ENCODE results near the gene ZBTB20. TPM values are rescaled to one million over a fixed set of nuclear protein-coding genes. Genes with fewer than 3 reads are reported as not detected.

The ZBTB20 gene
- total RNA-seq, 1 donor from 2014 or later: 13.9 TPM

DNA sequence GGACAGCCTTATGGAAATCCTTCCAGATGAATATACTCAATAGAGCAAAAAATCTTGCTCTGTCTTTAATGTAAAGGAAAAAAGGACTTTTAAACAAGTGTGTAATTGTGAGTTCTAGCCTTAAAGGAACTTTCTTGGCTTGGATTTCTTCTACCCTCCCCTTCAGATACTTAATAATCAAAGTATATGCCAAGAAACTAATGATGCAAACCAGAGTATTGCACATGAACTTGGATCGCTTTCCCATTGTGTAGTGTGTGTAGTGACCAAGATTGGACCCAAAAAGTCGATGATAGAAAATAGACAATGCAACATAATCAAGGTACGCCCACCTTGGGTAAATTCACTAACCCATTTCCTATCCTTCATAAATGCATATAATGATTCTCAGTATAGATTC is 729.4 kb downstream of the ZBTB20 start:
- no peak for DNase-seq (ENCODE audit: low read depth in 2 of 2)

DNA sequence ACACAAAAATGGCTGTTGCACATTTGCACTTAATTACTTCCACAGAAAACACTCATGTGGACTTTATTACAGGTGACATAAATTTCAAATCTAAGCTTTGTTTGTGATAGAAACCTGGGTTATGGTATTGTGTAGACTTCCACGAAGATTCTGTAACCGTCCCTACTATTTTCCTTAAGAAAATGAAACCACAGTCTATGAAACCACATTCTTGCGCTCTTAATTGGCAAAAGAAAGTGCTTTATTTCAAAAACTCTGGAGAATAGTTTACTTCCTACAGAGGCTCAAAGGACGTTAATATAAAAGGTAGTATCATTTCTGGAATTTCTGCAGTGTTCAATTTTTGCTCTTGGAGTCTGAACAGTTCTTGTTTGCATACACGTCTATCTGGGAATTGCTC is 729.8 kb downstream of the ZBTB20 start:
- no peak for DNase-seq (ENCODE audit: low read depth in 2 of 2)

DNA sequence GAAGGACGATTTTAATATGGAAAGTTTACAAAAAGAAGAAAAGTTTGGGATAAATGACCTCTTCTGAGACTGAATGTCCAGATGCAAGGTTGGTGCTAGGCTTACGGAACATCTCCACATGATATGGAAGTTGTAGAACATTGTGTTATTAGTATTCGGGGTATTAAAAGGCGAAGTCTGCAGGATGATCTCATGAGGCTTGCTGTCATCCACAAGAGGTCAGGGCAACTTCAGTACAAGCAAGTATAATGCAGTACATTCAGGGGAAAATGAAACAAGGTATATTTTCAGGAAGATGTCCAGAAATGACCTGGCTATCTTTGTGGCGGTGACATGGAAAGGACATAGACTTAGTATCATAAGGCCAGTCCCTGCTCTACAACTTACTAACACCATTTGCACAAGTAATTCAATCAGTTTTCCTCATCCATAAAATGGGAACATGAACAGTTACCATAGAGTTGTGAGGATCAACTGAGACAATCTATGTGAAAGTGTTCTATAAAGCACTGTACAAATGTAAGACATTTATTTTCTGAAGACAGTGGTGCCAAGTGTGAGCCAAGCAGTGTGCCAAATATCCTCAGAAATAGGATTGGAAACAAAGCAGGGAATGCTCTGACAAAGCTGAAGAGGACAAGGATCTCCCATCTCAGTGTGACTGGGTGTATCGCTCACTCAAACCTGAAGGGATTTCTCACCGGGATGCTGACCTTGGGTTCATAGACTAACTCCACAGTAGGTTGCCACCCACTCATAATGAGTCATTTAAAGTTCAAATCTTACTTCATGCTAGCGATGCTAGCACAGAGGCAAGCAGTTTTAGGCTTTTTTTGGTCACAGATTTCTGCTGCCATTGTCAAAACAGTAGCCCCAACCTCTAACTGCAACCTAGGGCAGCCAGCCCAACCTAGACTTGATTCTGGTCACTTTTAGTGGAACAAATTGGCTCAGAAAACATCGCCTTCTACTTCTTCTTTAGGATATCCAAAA is 735.0 kb downstream of the ZBTB20 start:
- DNase-seq (ENCODE audit: low read depth in 2 of 2): peak; percentile 46 to 50

DNA sequence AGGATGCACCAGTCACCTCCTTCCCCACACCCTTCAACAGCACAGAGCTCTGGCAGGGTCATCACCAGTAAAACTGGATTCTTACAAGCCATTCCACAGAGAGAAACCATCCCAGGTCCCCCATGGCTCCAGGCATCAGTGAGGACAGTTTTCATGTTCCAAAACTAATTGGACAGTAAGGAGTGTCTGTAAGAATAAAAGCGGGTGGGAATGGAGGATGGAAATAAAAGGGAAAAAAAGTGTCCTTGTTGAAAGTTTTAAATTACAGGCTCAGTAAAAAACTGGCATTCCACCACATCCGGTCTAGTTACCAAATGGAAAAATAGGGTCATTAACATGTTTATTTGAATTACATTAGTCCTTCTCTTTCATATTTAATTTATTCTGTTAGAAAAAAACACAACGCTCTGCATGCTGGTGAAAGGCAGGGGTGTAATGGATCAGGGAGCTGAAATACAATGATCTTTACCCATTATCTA is 735.9 kb downstream of the ZBTB20 start:
- DNase-seq (ENCODE audit: low read depth in 2 of 2): peak; percentile 47 to 84

DNA sequence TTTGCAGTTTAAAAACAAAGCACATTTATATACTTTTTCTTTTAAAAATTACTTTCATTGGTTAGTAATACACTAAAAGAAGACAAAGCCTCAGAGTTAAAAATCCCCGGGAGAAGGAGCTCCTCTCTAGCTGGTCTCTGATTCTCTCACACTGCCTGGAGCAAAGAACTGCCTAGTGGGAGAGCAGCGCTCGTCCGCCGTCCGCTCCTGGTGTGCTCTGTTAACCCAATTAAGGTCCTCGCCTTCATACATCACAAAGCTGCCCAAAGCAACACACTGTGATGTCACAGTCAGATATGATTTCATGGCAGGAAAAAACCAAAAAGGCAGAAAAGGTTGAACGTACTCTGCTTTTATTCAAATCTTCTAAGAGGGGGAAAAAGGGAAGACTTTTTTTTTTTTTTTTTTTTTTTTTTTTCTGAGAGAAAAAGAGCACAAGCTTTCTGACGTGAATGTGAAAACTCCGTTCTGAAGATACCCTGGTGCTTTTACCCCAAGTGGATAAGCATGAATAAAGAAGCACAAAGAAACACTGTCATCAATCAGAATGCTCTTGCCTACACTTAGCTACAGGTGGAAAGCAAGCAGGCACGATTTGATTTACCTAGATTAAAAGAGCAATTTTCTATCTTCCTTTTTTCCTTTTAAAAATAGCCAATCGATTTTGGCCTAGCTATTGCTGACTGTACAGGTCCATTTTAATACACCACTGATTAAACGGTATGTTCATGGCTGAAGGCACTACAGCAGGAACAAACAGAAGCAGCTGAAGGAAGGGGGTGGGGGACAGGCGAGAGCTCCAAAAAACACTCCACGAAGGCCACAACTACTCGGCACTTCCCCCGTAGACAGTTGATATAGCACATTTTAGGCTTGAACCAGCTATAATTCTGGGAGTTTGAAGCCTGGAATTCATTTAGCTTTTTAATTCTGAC is 738.1 kb downstream of the ZBTB20 start:
- DNase-seq (ENCODE audit: low read depth in 2 of 2): no peak

DNA sequence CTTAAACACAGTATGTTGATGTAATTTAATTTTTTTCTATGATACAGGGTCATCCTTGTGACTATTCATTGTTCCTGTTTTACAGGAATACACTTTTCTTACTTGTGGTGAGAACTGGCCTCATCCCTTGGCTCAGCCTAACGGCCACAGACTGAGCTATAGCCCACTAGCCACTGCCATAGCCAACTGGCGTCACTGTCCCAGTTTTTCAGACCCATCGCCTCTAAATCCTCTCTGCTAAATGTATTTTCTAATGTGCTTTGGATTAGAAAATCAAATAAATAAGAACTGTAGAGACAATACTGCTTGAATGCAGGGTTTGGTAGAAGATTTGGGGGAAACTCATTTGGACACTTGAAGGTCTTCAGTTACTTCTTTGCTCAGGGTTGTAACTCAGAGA is 740.2 kb downstream of the ZBTB20 start:
- no peak for DNase-seq (ENCODE audit: low read depth in 2 of 2)

DNA sequence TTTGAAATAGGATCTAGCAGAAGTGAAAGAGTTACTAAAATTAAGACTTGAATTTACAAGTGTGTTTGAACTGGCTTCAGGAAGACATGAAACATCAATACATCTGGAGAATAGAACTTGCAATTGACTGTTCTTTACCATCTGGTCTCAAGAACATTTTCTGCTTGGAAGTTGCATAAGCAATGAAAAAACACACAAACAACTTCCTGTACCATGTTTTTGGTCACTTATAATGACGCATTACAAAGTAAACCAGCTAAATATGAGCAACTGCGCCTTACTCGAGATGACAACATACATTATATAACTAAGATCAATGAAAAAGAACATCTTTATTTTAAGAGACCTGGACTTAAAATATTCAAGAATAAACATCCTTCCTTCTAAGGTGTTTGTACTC is 740.8 kb downstream of the ZBTB20 start:
- peak in 1 of 2 donors; percentile 43 for DNase-seq (ENCODE audit: low read depth in 2 of 2)

DNA sequence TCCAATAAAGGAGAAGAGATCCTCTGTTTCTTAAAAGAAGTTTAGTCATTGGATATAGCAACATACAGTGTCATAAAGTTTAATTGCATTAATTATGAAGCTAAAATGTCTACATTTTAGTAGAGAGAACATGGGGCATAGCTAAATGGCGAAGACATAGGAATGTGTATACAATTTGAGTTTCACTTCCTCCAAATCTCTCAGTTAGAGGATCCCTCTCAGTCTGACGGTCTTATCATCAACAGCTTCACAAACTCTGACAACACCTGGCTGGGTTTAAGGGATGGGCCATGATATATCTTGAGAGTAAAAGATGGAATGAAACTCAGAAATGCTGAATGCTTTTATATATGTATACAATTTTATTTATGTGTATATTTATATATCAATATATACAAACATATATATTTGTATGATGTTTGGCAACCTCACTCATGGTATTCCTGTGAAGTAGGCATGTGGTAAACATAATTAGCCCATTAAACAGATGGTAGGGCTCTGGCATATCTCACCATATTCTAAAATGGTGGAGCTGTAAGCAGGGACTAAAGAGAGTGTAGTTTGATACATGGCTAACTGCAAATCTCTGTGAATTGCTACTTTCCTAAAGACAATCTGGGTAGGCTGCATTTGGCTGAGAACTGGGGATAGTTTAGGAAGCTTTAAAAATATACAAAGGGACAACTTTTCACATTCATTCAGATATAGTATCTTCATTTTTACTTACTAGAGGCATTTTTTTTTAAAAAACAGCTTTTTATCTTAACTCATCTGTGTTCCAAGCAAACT is 741.7 kb downstream of the ZBTB20 start:
- no peak for DNase-seq (ENCODE audit: low read depth in 2 of 2)

DNA sequence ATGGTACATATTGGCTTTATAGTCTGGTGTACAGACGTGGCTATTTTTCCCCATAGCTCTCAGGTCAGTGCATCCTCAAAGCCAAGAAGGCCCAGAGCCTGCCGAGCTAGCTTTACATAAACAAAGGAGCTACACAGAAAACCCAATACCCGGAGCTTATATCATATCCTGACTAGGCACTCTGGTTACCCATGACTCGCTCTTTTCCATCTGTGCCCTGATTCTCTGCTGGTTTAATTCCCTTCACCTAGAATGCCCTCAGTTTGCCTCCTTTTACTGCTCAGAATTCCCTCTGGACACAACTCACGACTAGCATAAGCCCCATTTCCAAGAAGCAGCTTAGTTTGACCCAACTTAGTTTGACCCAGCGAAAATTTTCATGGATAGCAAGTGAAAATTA is 742.5 kb downstream of the ZBTB20 start:
- peak; percentile 33 to 39 for DNase-seq (ENCODE audit: low read depth in 2 of 2)

DNA sequence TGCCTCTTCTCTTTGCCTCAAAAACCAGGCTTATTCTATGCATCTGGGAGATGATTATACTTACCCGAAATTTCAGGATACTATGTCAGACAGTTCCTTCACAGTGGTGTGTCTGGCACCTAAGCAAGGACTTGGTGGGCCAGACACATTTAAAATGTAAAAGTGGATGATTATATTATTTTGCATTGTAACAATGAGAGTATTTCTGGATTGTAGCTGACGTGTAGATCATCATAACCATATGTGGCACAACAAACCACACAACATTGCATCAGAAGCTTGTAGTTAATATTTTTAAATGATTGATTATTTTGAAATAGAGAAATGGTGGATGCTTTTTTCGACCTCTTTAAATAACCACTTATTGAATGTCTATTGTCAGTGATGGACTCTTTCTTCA is 744.2 kb downstream of the ZBTB20 start:
- DNase-seq (ENCODE audit: low read depth in 2 of 2): no peak

DNA sequence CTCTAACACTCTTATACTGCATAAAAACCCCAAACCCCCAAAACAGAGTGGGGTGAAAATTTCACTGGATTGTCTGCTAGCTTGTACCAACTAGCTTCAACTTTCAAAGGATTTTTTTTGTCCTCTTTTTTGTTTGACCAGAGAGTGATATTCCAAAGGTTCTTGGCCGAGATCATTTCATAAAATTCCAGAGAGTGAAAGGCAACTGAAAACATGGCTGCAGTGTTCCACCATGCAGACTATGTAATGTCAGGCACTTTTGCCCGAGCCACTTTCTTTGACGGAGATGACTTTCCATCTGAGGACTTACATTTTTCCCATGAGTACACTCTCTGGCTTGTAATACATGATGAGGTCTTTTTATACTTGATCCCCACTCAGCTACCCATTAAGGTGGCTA is 745.7 kb downstream of the ZBTB20 start:
- DNase-seq (ENCODE audit: low read depth in 2 of 2): no peak

DNA sequence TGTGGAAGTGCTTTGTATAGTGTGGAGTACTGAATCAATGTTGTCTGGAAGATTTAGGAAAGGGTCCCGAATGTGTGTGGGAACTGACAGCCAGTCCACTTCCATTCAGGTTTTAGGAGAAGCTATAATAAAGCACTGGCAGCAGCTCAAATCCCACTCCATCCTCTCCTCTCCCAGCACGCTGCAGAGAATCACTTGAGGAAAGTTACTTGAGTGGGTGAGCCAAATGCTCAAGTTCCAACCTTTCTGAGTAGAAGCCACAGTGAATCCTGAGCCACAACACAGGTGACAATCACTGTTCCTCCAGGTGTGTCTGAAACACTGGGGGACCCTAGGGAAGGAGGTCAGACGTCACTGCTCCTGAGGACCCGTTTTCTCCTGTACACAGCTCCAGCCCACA is 746.7 kb downstream of the ZBTB20 start:
- DNase-seq (ENCODE audit: low read depth in 2 of 2): no peak

DNA sequence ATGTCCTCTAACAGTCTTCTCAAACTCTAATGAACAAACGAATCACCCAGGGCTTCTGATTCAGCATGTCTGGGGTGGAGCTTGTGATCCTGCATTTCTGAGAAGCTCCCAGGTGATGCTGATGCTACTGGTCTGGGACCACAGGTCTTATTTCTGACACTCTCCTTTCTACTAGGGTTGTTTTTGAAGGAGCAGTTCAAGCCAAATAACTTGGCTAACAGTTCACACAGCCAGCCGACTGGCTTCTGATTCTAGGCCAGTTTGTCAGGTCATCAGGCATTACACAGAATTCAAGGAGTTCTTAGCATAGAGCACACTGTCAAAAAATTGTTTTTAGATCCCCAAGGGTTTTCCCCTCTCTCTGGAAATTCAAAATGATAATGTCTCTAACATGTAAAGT is 752.5 kb downstream of the ZBTB20 start:
- no peak for DNase-seq (ENCODE audit: low read depth in 2 of 2)

DNA sequence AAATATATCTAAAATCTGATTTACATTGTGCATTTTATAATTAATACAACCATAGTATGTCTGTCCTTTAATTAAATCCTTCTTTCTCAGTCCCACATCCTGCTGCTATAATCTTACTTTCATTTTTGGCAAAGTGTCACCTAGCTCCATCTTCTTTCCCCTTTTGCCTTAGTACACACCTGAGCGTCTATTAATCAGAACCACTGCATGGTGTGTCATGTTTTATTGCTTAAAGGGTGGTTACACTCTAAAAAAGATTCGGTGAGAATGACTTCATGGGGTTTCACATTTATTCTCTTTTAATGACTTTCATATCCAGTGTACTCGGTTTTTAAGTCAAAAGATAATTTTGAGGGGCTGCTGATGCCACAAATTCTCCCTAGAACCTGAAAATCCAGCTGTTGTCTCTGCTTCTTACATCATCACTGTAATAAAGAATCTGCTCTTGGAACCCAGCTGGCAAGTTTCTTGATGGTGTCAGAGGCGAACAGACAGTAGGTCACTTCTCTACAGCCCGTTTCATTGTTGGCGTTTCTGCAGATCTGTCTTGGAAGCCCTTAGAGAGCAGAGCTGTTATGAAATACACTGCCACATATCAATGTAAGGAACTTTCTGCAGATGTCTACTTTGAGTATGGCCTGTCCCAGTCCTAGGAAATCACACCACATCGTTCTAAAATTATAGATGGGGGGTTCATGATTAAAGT is 753.6 kb downstream of the ZBTB20 start:
- no peak for DNase-seq (ENCODE audit: low read depth in 2 of 2)

DNA sequence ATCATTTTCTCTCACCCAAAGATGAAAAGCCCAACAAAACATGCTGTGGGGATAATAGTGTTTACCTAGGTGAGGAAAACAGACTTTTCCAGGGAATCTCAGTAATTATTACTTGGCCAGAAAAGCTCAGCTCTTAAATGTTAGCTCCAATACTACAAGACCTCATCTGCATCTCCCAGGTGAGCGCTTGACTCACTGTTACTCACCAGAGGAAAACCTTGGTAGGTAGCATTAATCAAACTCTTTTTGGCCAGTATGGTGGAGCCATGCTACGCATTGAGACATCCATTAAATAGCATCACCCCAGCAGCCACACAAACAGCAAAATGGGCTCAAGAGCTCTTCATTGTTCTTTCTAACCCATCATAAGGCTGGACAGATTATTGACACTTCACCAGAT is 754.3 kb downstream of the ZBTB20 start:
- no peak for DNase-seq (ENCODE audit: low read depth in 2 of 2)

DNA sequence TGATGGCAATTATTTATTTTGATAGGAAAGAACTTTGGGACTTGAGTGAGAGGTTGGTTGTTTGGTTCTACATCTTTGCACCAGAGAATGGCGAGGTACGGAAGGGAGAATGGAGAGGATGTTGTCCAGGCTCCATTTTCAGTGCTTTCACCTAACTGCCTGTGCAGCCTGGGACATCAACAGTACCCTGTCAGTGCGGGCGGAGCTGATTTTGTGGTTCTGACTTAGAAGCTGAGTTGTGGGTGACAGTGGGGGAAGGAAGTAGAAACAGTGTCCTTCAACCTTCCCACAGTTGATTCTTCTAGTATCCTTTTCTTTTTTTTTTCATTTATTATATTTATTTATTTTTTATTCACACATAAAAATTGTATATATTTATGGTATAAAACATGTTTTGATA is 757.9 kb downstream of the ZBTB20 start:
- DNase-seq (ENCODE audit: low read depth in 2 of 2): no peak

DNA sequence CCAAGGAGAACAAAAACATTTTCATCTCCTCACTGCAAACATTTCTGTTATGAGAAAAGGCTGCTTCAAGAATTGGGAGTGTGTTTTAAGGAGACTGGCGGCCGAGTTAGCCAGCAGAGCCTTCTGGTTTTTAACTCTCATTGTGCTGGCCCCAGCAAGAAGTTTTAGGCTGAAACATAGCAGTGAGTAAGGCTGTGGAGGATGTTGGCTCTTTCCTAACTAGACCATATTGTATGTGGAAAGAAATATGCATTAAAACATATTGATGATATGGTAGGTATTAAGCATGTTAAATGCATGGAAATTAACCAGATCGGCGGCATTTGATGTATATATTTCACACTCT is 762.6 kb downstream of the ZBTB20 start:
- no peak for DNase-seq (ENCODE audit: low read depth in 2 of 2)

DNA sequence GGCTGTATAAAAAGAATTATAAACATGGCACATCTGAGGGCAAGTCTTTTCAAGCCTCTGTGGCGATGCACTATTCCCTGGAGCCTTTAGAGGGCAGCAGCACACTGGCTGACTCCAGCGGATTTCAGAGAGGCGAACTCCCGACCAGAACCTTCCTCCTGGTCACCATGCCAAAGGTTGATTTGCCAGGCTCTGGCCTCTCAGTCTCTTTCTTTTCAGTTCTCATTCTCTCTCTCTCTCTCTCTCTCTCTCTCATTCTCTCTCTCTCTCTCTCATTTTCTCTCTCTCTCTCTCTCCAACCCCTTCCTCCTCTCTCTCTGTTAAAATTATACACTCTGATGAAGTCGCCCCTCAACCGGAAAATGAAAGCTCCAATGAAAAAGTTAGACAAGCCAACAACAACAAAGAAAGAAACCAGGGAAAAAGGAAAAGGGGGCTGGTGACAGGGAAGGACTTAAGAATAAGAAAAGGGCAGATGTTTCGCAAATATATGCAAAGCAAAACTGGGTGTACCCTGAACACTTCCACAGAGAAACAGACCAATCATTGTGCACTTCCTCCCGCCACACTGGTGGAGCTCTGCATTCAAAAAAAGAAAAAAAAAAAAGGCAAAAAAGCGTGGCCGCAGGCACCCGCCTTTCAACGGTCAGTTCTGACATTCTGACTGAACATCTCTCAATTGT is 763.1 kb downstream of the ZBTB20 start:
- peak; percentile 85 to 92 for DNase-seq (ENCODE audit: low read depth in 2 of 2)

DNA sequence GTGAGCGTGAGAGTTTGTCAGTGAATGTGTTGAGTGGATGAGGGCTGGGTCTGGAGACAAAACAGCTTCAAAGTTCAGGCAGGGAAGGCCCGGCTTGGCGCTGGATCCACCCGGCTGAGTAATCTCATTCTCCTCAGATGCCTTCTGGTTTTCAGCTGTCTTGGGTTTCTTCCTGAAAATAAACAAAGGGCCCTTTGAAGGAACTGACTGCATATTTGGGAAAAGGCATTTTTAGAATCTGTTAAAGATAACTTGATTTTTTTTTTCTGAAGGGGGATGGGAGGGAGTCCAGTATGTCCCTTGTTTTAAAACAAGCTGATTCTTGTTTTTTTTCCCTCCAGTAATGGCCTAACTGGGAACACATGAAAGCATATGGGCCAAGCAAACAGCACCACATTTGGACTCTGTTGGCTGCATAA is 766.8 kb downstream of the ZBTB20 start:
- DNase-seq (ENCODE audit: low read depth in 2 of 2): peak in 1 of 2 donors; percentile 69

DNA sequence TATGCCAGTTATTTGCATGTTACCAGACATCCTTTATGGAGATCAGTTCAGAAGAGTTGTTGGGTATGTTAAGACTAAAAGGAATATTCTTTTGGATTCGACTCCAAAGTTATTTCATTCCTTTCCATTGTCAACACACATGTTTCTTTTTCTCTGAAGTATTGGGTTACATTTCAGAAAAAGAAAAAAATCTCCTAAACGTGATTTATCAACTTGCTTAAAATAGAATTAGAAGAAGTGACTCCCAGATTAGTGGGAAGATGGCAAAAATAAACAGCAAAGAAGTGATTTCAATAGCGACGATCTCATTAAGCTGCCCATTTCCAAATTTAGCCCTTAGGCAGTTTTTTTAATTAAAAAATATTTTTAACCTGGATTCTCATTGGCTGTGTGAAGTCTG is 767.8 kb downstream of the ZBTB20 start:
- DNase-seq (ENCODE audit: low read depth in 2 of 2): no peak
